Kidney (tissue), 14 donors: ENCODE measurements around the gene MLLT10. TPM values are rescaled to one million over a fixed set of nuclear protein-coding genes. Genes with fewer than 3 reads are reported as not detected.
A peak's percentile ranks its signal among the peaks of the same experiment; 100 is the strongest.

Source experiments
- DNase-seq, 5 donors: peaks; one replicate each; pipeline ENCODE4 v3.0.0-alpha.2; 2013 to 2020
- FAIRE-seq: peaks from 2 replicates; lab custom pipeline; 2012; peaks lifted over from hg19 to GRCh38; lab: Jason Lieb, UNC
- H3K27ac ChIP-seq, 2 donors: one replicate each; pipeline ENCODE4 v1.7.0; 2013; ENCODE audit warnings: low read depth in 2 of 2, low read length in 2 of 2, inconsistent platforms in 1 of 2
- H3K27me3 ChIP-seq: one replicate; pipeline ENCODE4 v1.7.1; 2013; ENCODE audit warnings: low read length, inconsistent platforms; ENCODE audit not compliant: control insufficient read depth, insufficient read depth
- H3K36me3 ChIP-seq, 3 donors: one replicate each; pipeline versions ENCODE4 v1.7.0 to v1.7.1; 2013; ENCODE audit warnings: low read length in 3 of 3, control low read depth in 1 of 3, inconsistent platforms in 1 of 3; ENCODE audit not compliant: insufficient read depth in 3 of 3, control insufficient read depth in 2 of 3
- H3K4me1 ChIP-seq, 3 donors: one replicate each; pipeline versions ENCODE4 v1.7.0 to v1.7.1; 2013; ENCODE audit warnings: low read length in 3 of 3, inconsistent platforms in 1 of 3, low read depth in 1 of 3; ENCODE audit not compliant: control insufficient read depth in 2 of 3, insufficient read depth in 2 of 3
- H3K4me3 ChIP-seq, 3 donors: one replicate each; pipeline versions ENCODE4 v1.7.0 to v1.8.1; 2013; ENCODE audit warnings: low read length in 3 of 3, control low read depth in 1 of 3, inconsistent platforms in 1 of 3
- H3K9ac ChIP-seq, 3 donors: one replicate each; pipeline versions ENCODE4 v1.7.0 to v1.7.1; 2013; ENCODE audit warnings: low read length in 3 of 3, control low read depth in 1 of 3, inconsistent platforms in 1 of 3
- H3K9me3 ChIP-seq, 3 donors: one replicate each; pipeline versions ENCODE4 v1.7.0 to v1.7.1; 2013; ENCODE audit warnings: low read length in 3 of 3, control low read depth in 1 of 3, inconsistent platforms in 1 of 3; ENCODE audit not compliant: control insufficient read depth in 2 of 3, insufficient read depth in 1 of 3
- intact Hi-C: fragments of 100-400 bp; cut with DNase I; formaldehyde crosslinking; loops from one replicate; pipeline ENCODE4 v1.11.1; 2022
- polyA plus RNA-seq: library from polyadenylated mRNA; stranded (reverse); fragments of 350-450 nt; fragmentation: Illumina TruSeq; extraction: RNeasy Lipid Tissue Mini Kit (QIAGEN cat#74804); gene quantifications from one replicate; pipeline ENCODE4 v1.2.3, GENCODE V29; 2014; ENCODE audit warnings: low read depth, low replicate concordance; ENCODE audit not compliant: insufficient read depth
- total RNA-seq: library from RNA; stranded (reverse); fragmentation: NEBNext Ultra II Directional; extraction: Animal tissue kit (Norgen Biotek cat#: 25700); gene quantifications from one replicate; pipeline ENCODE4 v1.2.1, GENCODE V29; 2021
- TF ChIP-seq, protein P1 (sequence below): IDR thresholded peaks from 3 replicates; pipeline ENCODE4 v1.5.1; 2012; ENCODE audit warnings: mild to moderate bottlenecking, moderate library complexity, borderline replicate concordance; ENCODE audit not compliant: insufficient read depth; ENCODE audit errors: extremely low read depth
- donor health status: control.
- donor health status: control.
- donor health status: control.
- donor health status: control.
- donor health status: control.
- donor health status: DM: yes; HTN: yes; CAD: no.
- donor health status: Normal renal cell carcinoma (clear cell type).

MLLT10 gene
- total and polyA plus RNA-seq, 2 donors from 2014 or later, result 11.0 to 54.2 TPM

- intact Hi-C loops, result no loop called here
- Histone ChIP-seq H3K4me1 (peaks cover 0 to 9% (median 7%) of the 10 kb centered on the region in 3 donors), H3K27me3 (no peaks in the 10 kb centered on the region), H3K27ac (peak overlapping the region; percentile 79 to 80), H3K4me3 (peak overlapping the region; percentile 71 to 91 (median 88)), H3K9ac (peak overlapping the region; percentile 59 to 92 (median 65)), H3K9me3 (no peaks in the 10 kb centered on the region), H3K36me3 (no peaks in the 10 kb centered on the region)
- FAIRE-seq (no peak), DNase-seq (peak in 4 of 5 donors; percentile 84 to 96 (median 90))
- TF ChIP-seq, protein P1, sequence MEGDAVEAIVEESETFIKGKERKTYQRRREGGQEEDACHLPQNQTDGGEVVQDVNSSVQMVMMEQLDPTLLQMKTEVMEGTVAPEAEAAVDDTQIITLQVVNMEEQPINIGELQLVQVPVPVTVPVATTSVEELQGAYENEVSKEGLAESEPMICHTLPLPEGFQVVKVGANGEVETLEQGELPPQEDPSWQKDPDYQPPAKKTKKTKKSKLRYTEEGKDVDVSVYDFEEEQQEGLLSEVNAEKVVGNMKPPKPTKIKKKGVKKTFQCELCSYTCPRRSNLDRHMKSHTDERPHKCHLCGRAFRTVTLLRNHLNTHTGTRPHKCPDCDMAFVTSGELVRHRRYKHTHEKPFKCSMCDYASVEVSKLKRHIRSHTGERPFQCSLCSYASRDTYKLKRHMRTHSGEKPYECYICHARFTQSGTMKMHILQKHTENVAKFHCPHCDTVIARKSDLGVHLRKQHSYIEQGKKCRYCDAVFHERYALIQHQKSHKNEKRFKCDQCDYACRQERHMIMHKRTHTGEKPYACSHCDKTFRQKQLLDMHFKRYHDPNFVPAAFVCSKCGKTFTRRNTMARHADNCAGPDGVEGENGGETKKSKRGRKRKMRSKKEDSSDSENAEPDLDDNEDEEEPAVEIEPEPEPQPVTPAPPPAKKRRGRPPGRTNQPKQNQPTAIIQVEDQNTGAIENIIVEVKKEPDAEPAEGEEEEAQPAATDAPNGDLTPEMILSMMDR, result no peak
These were observed 15.8 kb upstream of the MLLT10 start for GRCh38 chr10:21518149-21518640.

GRCh38 chr10:21518641-21519396 lies 15.2 kb upstream of the MLLT10 start:
- no peak for FAIRE-seq

GRCh38 chr10:21519397-21519933 lies 14.6 kb upstream of the MLLT10 start:
- no peaks in the 10 kb centered on the region for H3K36me3 ChIP-seq
- DNase-seq, result peak in 2 of 5 donors; percentile 26 to 45
- peak overlapping the region; percentile 73 to 80 for H3K27ac ChIP-seq
- peak overlapping the region; percentile 71 to 91 (median 88) for H3K4me3 ChIP-seq
- peak overlapping the region in 2 of 3 donors; percentile 65 to 92 for H3K9ac ChIP-seq
- TF ChIP-seq, protein P1, result no peak
- peaks cover 0 to 13% (median 9%) of the 10 kb centered on the region in 3 donors for H3K4me1 ChIP-seq
- no peaks in the 10 kb centered on the region for H3K27me3 ChIP-seq
- no peak for FAIRE-seq
- H3K9me3 ChIP-seq, result no peaks in the 10 kb centered on the region
- intact Hi-C loops, result no loop called here

More at GRCh38 chr10:21518641-21519396, 15.2 kb upstream of the MLLT10 start:
- intact Hi-C loops, result no loop called here
- H3K9ac ChIP-seq, result peak overlapping the region; percentile 59 to 92 (median 65)
- peak overlapping the region; percentile 71 to 91 (median 88) for H3K4me3 ChIP-seq
- no peaks in the 10 kb centered on the region for H3K9me3 ChIP-seq
- H3K27me3 ChIP-seq, result no peaks in the 10 kb centered on the region
- no peaks in the 10 kb centered on the region for H3K36me3 ChIP-seq
- H3K27ac ChIP-seq, result peak overlapping the region; percentile 63 to 80
- H3K4me1 ChIP-seq, result peaks cover 0 to 10% (median 9%) of the 10 kb centered on the region in 3 donors
- peak in 4 of 5 donors; percentile 39 to 81 (median 67) for DNase-seq
- TF ChIP-seq, protein P1, result no peak
